ENCODE measurements around the gene RNF5. TPM values are rescaled to one million over a fixed set of nuclear protein-coding genes. Genes with fewer than 3 reads are reported as not detected.
"Not testable (repeated sequence)": the region's sequence is repeated elsewhere in the genome, so short reads cannot be mapped to it uniquely, and the experiment has no call there.

The RNF5 gene
- 31.5 and 35.3 TPM in 2 replicates for total RNA-seq

- peak; percentile 100 for DNase-seq (ENCODE audit: low read depth, low spot score)
These were observed at the start of gene RNF5 for GRCh38 chr6:32177788-32178546. Gene RNF5 (plus strand): TSS chr6:32178405. CDS start chr6:32178512, 107 bp downstream.

- no peak for DNase-seq (ENCODE audit: low read depth, low spot score)
These were observed 49.4 kb upstream of the RNF5 start for GRCh38 chr6:32128751-32129296.

GRCh38 chr6:32129297-32130088 lies 48.7 kb upstream of the RNF5 start:
- no peak for DNase-seq (ENCODE audit: low read depth, low spot score)

GRCh38 chr6:32131439-32131948 lies 46.7 kb upstream of the RNF5 start:
- no peak for DNase-seq (ENCODE audit: low read depth, low spot score)

GRCh38 chr6:32132110-32132509 lies 46.1 kb upstream of the RNF5 start:
- DNase-seq (ENCODE audit: low read depth, low spot score), result no peak

- DNase-seq (ENCODE audit: low read depth, low spot score), result no peak
These were observed 44.4 kb upstream of the RNF5 start for GRCh38 chr6:32133786-32134185.

- DNase-seq (ENCODE audit: low read depth, low spot score), result no peak
These were observed 40.8 kb upstream of the RNF5 start for GRCh38 chr6:32137454-32137853.

- DNase-seq (ENCODE audit: low read depth, low spot score), result no peak
These were observed 38.6 kb upstream of the RNF5 start for GRCh38 chr6:32139590-32139989.

GRCh38 chr6:32140420-32141046 lies 37.7 kb upstream of the RNF5 start:
- no peak for DNase-seq (ENCODE audit: low read depth, low spot score)

GRCh38 chr6:32144238-32144637 lies 34.0 kb upstream of the RNF5 start:
- not testable (repeated sequence) for DNase-seq (ENCODE audit: low read depth, low spot score)

- no peak for DNase-seq (ENCODE audit: low read depth, low spot score)
These were observed 31.9 kb upstream of the RNF5 start for GRCh38 chr6:32146287-32146686.

GRCh38 chr6:32146687-32147086 lies 31.5 kb upstream of the RNF5 start:
- no peak for DNase-seq (ENCODE audit: low read depth, low spot score)

GRCh38 chr6:32147401-32148132 lies 30.6 kb upstream of the RNF5 start:
- no peak for DNase-seq (ENCODE audit: low read depth, low spot score)

- no peak for DNase-seq (ENCODE audit: low read depth, low spot score)
These were observed 29.7 kb upstream of the RNF5 start for GRCh38 chr6:32148289-32149091.

- no peak for DNase-seq (ENCODE audit: low read depth, low spot score)
These were observed 29.0 kb upstream of the RNF5 start for GRCh38 chr6:32149092-32149755.

GRCh38 chr6:32149932-32150870 lies 28.0 kb upstream of the RNF5 start:
- DNase-seq (ENCODE audit: low read depth, low spot score), result no peak

- no peak for DNase-seq (ENCODE audit: low read depth, low spot score)
These were observed 26.9 kb upstream of the RNF5 start for GRCh38 chr6:32151181-32151862.

Measured in pulmonary artery endothelial cell (primary cell).